G401.6 (cell line): ENCODE results near the gene PCDHA8.
A peak's percentile ranks its signal among the peaks of the same experiment; 100 is the strongest.
"Not testable (repeated sequence)": the region's sequence is repeated elsewhere in the genome, so short reads cannot be mapped to it uniquely, and the experiment has no call there.

Experiments
- FAIRE-seq: peaks from 2 replicates; lab custom pipeline; 2012; peaks lifted over from hg19 to GRCh38; lab: Jason Lieb, UNC

Gene PCDHA8

GRCh38 chr5:140840978-140841962 lies at the start of gene PCDHA8:
PCDHA8 (plus strand) TSS chr5:140841187; CDS start chr5:140841322, 135 bp downstream.
- FAIRE-seq, result peak; percentile 92

- FAIRE-seq, result no peak
These were observed 46.3 kb upstream of the PCDHA8 start, which contains the start of gene PCDHA2 for GRCh38 chr5:140794595-140795258. PCDHA2 (plus strand) TSS chr5:140794852.

- FAIRE-seq, result no peak
These were observed 45.7 kb upstream of the PCDHA8 start for GRCh38 chr5:140795259-140795641.

GRCh38 chr5:140796072-140796717 lies 44.8 kb upstream of the PCDHA8 start:
- not testable (repeated sequence) for FAIRE-seq

GRCh38 chr5:140796718-140797095 lies 44.3 kb upstream of the PCDHA8 start:
- no peak for FAIRE-seq

- no peak for FAIRE-seq
These were observed 40.0 kb upstream of the PCDHA8 start, which contains the start of gene PCDHA3 for GRCh38 chr5:140800816-140801493. PCDHA3 (plus strand) TSS chr5:140801057.

GRCh38 chr5:140801494-140801841 lies 39.5 kb upstream of the PCDHA8 start:
- FAIRE-seq, result no peak

GRCh38 chr5:140802381-140802780 lies 38.6 kb upstream of the PCDHA8 start:
- FAIRE-seq, result not testable (repeated sequence)

GRCh38 chr5:140802781-140803271 lies 38.2 kb upstream of the PCDHA8 start:
- no peak for FAIRE-seq

- FAIRE-seq, result peak; percentile 92
These were observed 33.9 kb upstream of the PCDHA8 start, which contains the start of gene PCDHA4 for GRCh38 chr5:140806834-140807775. PCDHA4 (plus strand) TSS chr5:140807068.

GRCh38 chr5:140808241-140808888 lies 32.6 kb upstream of the PCDHA8 start:
- not testable (repeated sequence) for FAIRE-seq

- no peak for FAIRE-seq
These were observed 32.1 kb upstream of the PCDHA8 start for GRCh38 chr5:140808889-140809291.

- no peak for FAIRE-seq
These were observed 19.4 kb upstream of the PCDHA8 start, which contains the start of gene PCDHA5 for GRCh38 chr5:140821375-140822280. PCDHA5 (plus strand) TSS chr5:140821613.

- no peak for FAIRE-seq
These were observed 18.7 kb upstream of the PCDHA8 start for GRCh38 chr5:140822281-140822629.

- FAIRE-seq, result not testable (repeated sequence)
These were observed 18.0 kb upstream of the PCDHA8 start for GRCh38 chr5:140822969-140823368.

- no peak for FAIRE-seq
These were observed 17.5 kb upstream of the PCDHA8 start for GRCh38 chr5:140823475-140823874.

- FAIRE-seq, result no peak
These were observed 13.2 kb upstream of the PCDHA8 start, which contains the start of gene PCDHA6 for GRCh38 chr5:140827704-140828361. PCDHA6 (plus strand) TSS chr5:140827960; CDS start chr5:140828092, 132 bp downstream.

GRCh38 chr5:140828362-140828737 lies 12.6 kb upstream of the PCDHA8 start:
- FAIRE-seq, result no peak
